Tibial artery (tissue), 4 donors: ENCODE data around the gene REM1.
"Not testable (repeated sequence)": the region's sequence is repeated elsewhere in the genome, so short reads cannot be mapped to it uniquely, and the experiment has no call there.

Source experiments
- DNase-seq, 2 donors: peaks; one replicate each; pipeline ENCODE4 v3.0.0-alpha.2; 2019
- H3K27ac ChIP-seq, 2 donors: fragments of 200-600 bp; sonication (generic) in 1 of 2; 1 replicate in 1 of 2; 2 replicates in 1 of 2; pipeline ENCODE4 v1.5.1; 2018 to 2019; ENCODE audit warnings: mild to moderate bottlenecking in 1 of 2
- H3K27me3 ChIP-seq, 2 donors: fragments of 200-600 bp; sonication (generic) in 1 of 2; one replicate each; pipeline versions ENCODE4 v1.5.1 to v1.6.0; 2016 to 2019
- H3K36me3 ChIP-seq, 3 donors: fragments of 200-600 bp; sonication (generic) in 2 of 3; one replicate each; pipeline ENCODE4 v1.5.1; 2016 to 2019; ENCODE audit warnings: mild to moderate bottlenecking in 2 of 3
- H3K4me1 ChIP-seq, 4 donors: fragments of 200-600 bp; sonication (generic) in 2 of 4; 1 replicate in 3 of 4; 2 replicates in 1 of 4; pipeline ENCODE4 v1.5.1; 2016 to 2019
- H3K4me3 ChIP-seq, 2 donors: fragments of 200-600 bp; sonication (generic) in 1 of 2; 1 replicate in 1 of 2; 2 replicates in 1 of 2; pipeline ENCODE4 v1.5.1; 2018 to 2019; ENCODE audit warnings: mild to moderate bottlenecking in 2 of 2
- H3K9me3 ChIP-seq, 3 donors: fragments of 200-600 bp; sonication (generic) in 1 of 3; one replicate each; pipeline ENCODE4 v1.5.1; 2016 to 2019
- intact Hi-C: fragments of 100-400 bp; cut with DNase I; formaldehyde crosslinking; loops from one replicate; pipeline ENCODE4 v1.15.0; 2023; ENCODE audit warnings: low total_unique reads
- TF ChIP-seq, protein P1 (sequence below), 2 experiments: fragments of 200-600 bp in 1 of 2; fragments of 450-650 bp in 1 of 2; IDR thresholded peaks; one replicate each; pipeline ENCODE4 v1.5.1; 2017 to 2019; ENCODE audit warnings: antibody characterized with exemption in 2 of 2, mild to moderate bottlenecking in 1 of 2, moderate library complexity in 1 of 2

The REM1 gene

DNA sequence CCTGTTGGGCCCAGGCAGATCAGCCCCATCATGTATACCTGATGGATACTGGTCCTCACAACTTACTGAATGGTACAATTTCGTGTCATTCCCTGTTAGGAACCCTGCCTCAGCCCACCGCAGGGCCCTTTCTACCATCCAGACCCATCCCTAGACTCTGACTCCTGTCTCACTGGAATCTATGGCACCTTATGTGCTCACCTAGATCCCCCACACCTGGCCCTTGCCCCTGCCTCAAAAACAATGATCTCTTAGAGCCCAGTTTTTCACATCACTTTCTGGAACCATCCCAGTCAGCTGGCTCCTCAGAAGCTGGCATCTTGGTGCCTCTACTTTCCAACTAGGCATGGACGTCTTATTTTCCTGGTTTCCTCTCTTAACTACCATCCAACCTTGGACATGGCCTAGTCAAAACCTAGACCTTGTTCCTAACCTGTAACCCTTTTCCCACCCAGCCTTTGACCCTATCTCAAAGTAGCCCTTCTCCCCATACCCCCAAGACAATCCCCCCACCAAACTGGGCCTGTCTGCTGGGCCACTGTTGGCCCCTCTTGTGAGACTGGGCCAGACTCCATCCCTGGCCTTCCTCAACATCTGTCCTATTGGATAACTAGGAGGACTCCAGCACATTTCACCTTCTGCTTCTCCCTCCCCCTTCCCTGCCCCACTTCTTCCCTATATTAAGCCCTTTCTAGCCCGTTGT is 40.1 kb downstream of the REM1 start:
- no peaks in the 10 kb centered on the region for H3K9me3 ChIP-seq
- no peaks in the 10 kb centered on the region for H3K27me3 ChIP-seq
- DNase-seq: no peak
- intact Hi-C loops: no loop called here
- peaks cover 0 to 49% (median 34%) of the 10 kb centered on the region in 4 donors for H3K4me1 ChIP-seq
- H3K27ac ChIP-seq: peak overlapping the region; percentile 72 to 75
- TF ChIP-seq, protein P1, sequence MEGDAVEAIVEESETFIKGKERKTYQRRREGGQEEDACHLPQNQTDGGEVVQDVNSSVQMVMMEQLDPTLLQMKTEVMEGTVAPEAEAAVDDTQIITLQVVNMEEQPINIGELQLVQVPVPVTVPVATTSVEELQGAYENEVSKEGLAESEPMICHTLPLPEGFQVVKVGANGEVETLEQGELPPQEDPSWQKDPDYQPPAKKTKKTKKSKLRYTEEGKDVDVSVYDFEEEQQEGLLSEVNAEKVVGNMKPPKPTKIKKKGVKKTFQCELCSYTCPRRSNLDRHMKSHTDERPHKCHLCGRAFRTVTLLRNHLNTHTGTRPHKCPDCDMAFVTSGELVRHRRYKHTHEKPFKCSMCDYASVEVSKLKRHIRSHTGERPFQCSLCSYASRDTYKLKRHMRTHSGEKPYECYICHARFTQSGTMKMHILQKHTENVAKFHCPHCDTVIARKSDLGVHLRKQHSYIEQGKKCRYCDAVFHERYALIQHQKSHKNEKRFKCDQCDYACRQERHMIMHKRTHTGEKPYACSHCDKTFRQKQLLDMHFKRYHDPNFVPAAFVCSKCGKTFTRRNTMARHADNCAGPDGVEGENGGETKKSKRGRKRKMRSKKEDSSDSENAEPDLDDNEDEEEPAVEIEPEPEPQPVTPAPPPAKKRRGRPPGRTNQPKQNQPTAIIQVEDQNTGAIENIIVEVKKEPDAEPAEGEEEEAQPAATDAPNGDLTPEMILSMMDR (IDR thresholded peaks at IDR 0.05): no peak
- peak overlapping the region; percentile 73 to 90 for H3K4me3 ChIP-seq
- H3K36me3 ChIP-seq: no peaks in the 10 kb centered on the region

DNA sequence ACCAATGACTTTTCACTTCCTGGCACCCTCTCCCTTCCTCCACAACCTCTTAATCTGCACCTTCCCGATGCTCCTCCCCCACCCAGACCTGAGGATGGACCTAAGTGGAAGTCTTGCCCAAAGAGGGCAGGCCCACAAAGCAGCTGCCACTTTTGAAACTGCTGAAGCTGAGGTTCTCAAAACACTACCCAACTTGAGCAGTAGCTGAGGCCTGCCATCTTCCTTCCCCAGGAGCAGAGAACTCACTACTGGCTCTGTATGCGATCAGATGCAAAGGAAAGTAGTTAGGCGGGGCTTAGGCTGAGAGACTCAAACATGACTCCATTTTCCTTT is 40.7 kb downstream of the REM1 start:
- Histone ChIP-seq H3K4me3 (peak overlapping the region; percentile 73 to 90), H3K27ac (peak overlapping the region; percentile 72 to 75), H3K9me3 (no peaks in the 10 kb centered on the region), H3K36me3 (no peaks in the 10 kb centered on the region), H3K4me1 (peaks cover 0 to 49% (median 36%) of the 10 kb centered on the region in 4 donors), H3K27me3 (no peaks in the 10 kb centered on the region)
- DNase-seq: no peak
- TF ChIP-seq, protein P1 (IDR thresholded peaks at IDR 0.05): no peak
- intact Hi-C loops: no loop called here

DNA sequence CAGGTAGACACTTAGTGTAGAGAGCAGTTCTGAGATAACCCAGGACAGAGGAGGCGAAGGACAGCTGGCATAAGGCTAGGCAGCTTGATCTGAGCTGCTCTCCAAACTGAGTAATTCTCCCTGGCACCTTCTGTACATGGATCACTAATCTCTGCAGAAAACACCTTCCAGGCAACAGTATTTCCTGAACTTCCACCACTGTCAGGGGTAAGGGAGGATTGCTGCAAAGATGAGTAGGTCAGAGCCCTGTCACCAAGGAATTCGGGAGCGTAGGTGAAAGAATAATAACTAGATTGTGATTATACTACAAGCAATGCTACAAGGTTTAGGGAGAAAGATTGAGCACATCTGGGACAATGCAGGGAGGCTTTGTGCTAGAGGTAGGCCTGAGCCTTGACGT is 41.1 kb downstream of the REM1 start:
- no peak overlapping the region for H3K27ac ChIP-seq

DNA sequence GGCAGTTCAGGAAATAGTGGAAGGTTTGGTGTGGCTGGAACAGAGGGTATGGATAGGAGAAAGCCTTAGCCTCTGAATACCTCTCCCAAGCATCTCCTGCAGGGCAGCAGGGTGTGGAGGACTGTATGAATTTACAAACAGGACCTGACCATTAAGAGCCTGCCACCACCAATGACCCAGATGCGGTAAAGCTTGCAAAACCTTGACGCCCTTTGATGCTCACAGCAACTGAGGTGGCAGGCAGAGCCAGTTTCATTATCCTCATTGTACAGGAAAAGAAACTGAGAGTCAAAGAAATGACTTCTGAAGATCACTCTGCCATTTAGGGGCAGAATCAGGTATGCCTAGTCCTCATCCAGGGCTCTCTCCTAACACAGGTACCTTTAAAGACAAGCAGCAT is 41.6 kb downstream of the REM1 start:
- Histone ChIP-seq H3K4me3 (no peak overlapping the region), H3K27ac (no peak overlapping the region), H3K36me3 (no peaks in the 10 kb centered on the region), H3K27me3 (no peaks in the 10 kb centered on the region), H3K9me3 (no peaks in the 10 kb centered on the region), H3K4me1 (peaks cover 0 to 54% (median 36%) of the 10 kb centered on the region in 4 donors)
- TF ChIP-seq, protein P1 (IDR thresholded peaks at IDR 0.05): no peak
- intact Hi-C loops: no loop called here
- DNase-seq: no peak

More for the DNA sequence above, 41.1 kb downstream of the REM1 start:
- H3K4me1 ChIP-seq: peaks cover 0 to 49% (median 36%) of the 10 kb centered on the region in 4 donors
- intact Hi-C loops: no loop called here
- TF ChIP-seq, protein P1 (IDR thresholded peaks at IDR 0.05): no peak
- no peaks in the 10 kb centered on the region for H3K27me3 ChIP-seq
- DNase-seq: no peak
- H3K9me3 ChIP-seq: no peaks in the 10 kb centered on the region
- no peaks in the 10 kb centered on the region for H3K36me3 ChIP-seq
- peak overlapping the region; percentile 73 to 90 for H3K4me3 ChIP-seq

DNA sequence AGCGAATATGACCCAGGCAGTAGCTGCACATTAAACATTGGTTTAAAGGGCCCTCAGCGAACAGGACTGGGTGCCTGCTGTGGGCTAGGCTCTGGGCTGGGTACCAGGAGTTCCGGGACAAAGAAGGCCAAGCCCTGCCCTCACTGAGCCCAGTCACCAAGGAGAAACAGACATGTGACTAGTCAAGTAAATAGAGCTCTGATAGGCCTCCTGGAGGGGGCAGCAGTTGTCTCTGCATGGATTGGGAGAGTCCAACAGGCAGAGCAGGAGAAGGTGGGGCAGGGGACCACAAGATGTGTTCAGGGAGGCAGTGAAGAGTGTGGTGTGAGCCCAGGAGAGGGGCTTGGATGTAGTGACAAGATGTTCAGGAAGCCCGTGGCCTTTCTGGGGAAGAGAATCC is 42.3 kb downstream of the REM1 start:
- peak; percentile 63 to 69 for DNase-seq
- TF ChIP-seq, protein P1 (IDR thresholded peaks at IDR 0.05): no peak
- no peak overlapping the region for H3K27ac ChIP-seq
- no peaks in the 10 kb centered on the region for H3K9me3 ChIP-seq
- no peaks in the 10 kb centered on the region for H3K36me3 ChIP-seq
- H3K4me3 ChIP-seq: peak overlapping the region in 1 of 2 donors; percentile 7
- intact Hi-C loops: no loop called here
- peaks cover 0 to 61% (median 36%) of the 10 kb centered on the region in 4 donors for H3K4me1 ChIP-seq
- no peaks in the 10 kb centered on the region for H3K27me3 ChIP-seq

DNA sequence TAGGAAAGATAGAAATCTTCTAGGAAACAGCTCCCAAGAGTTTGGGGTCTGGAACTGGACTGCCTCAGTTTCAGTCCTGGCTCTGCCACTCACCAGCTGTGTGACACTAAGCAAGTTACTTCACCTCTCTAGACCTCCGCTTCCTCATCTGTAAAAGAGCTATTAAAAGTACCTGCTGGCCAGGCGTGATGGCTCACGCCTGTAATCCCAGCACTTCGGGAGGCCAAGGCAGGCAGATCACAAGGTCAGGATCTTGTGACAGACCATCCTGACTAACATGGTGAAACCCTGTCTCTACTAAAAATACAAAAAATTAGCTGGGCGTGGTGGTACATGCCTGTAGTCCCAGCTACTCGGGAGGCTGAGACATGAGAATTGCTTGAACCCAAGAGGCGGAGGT is 46.2 kb downstream of the REM1 start:
- DNase-seq, intact Hi-C loops, H3K4me3 ChIP-seq, H3K27ac ChIP-seq, H3K27me3 ChIP-seq, H3K9me3 ChIP-seq: not testable (repeated sequence)
- Histone ChIP-seq H3K4me1 (peaks cover 0 to 45% (median 21%) of the 10 kb centered on the region in 4 donors), H3K36me3 (peaks cover 6 to 17% (median 7%) of the 10 kb centered on the region in 3 donors)
